Neural cell (in vitro differentiated cells): ENCODE measurements around the gene SMPD1. TPM values are rescaled to one million over a fixed set of nuclear protein-coding genes. Genes with fewer than 3 reads are reported as not detected.

Source experiments
- H2AFZ ChIP-seq: fragments of 200-600, 300-800 bp; sonication (generic), shearing (Covaris generic); 2 replicates; pipeline ENCODE4 v1.6.0; 2014; ENCODE audit warnings: low read depth, mild to moderate bottlenecking, antibody characterized with exemption, low read length, moderate library complexity
- H3F3A ChIP-seq: fragments of 200-600 bp; shearing (Covaris generic); 2 replicates; pipeline ENCODE4 v1.6.1; 2016; ENCODE audit warnings: mild to moderate bottlenecking, moderate library complexity, mixed read lengths, antibody characterized with exemption, low read length; ENCODE audit not compliant: insufficient read depth, poor library complexity, severe bottlenecking
- H3K27ac ChIP-seq: fragments of 200-600, 300-800 bp; sonication (generic), shearing (Covaris generic); 2 replicates; pipeline ENCODE4 v1.5.1; 2014; ENCODE audit warnings: mild to moderate bottlenecking, low read length, moderate library complexity
- H3K27me3 ChIP-seq: fragments of 300-800, 200-600 bp; sonication (generic), shearing (Covaris generic); 2 replicates; pipeline ENCODE4 v1.6.0; 2014; ENCODE audit warnings: mild to moderate bottlenecking, low read depth, low read length, moderate library complexity; ENCODE audit not compliant: insufficient read depth
- H3K36me3 ChIP-seq: fragments of 300-800, 200-600 bp; sonication (generic), shearing (Covaris generic); 2 replicates; pipeline ENCODE4 v1.5.1; 2014; ENCODE audit warnings: mild to moderate bottlenecking, antibody characterized with exemption, low read length, moderate library complexity; ENCODE audit not compliant: insufficient read depth
- H3K4me2 ChIP-seq: fragments of 300-800, 200-600 bp; sonication (generic), shearing (Covaris generic); 2 replicates; pipeline ENCODE4 v1.6.0; 2014; ENCODE audit warnings: mild to moderate bottlenecking, low read length
- H3K4me3 ChIP-seq: fragments of 300-800, 200-600 bp; sonication (generic), shearing (Covaris generic); 2 replicates; pipeline ENCODE4 v1.5.1; 2014; ENCODE audit warnings: mild to moderate bottlenecking, low read length, moderate library complexity
- H3K79me2 ChIP-seq: fragments of 200-600 bp; shearing (Covaris generic); replicated peaks from 2 replicates; pipeline ENCODE4 v1.6.0; 2014; ENCODE audit warnings: mild to moderate bottlenecking, low read length, moderate library complexity; ENCODE audit not compliant: insufficient read depth
- H3K9ac ChIP-seq: fragments of 300-800, 200-600 bp; sonication (generic), shearing (Covaris generic); 2 replicates; pipeline ENCODE4 v1.6.1; 2016; ENCODE audit warnings: mild to moderate bottlenecking, low read length, mixed read lengths
- H3K9me2 ChIP-seq: fragments of 200-600 bp; shearing (Covaris generic); 2 replicates; pipeline ENCODE4 v1.6.1; 2016; ENCODE audit warnings: mild to moderate bottlenecking, low read length, mixed read lengths; ENCODE audit not compliant: insufficient read depth
- H3K9me3 ChIP-seq: fragments of 200-600, 300-800 bp; sonication (generic), shearing (Covaris generic); 2 replicates; pipeline ENCODE4 v1.6.1; 2016; ENCODE audit warnings: mild to moderate bottlenecking, mixed run types, low read length, moderate library complexity, mixed read lengths
- H4K20me1 ChIP-seq: fragments of 200-600 bp; shearing (Covaris generic); 2 replicates; pipeline ENCODE4 v1.6.1; 2016; ENCODE audit warnings: mild to moderate bottlenecking, mixed run types; ENCODE audit not compliant: insufficient read depth
- EP300 ChIP-seq: fragments of 450-650 bp; conservative IDR thresholded peaks from 2 replicates; pipeline ENCODE4 v1.6.1; 2014; ENCODE audit warnings: antibody characterized with exemption, mild to moderate bottlenecking, moderate library complexity; ENCODE audit not compliant: poor library complexity, severe bottlenecking
- EZH2 ChIP-seq: fragments of 200-600, 300-800 bp; shearing (Covaris generic), sonication (generic); IDR thresholded peaks from 2 replicates; pipeline ENCODE4 v1.6.1; 2014; ENCODE audit warnings: antibody characterized with exemption, low read length, borderline replicate concordance, mild to moderate bottlenecking; ENCODE audit not compliant: insufficient read depth, poor library complexity, severe bottlenecking
- MXI1 ChIP-seq: fragments of 450-650 bp; conservative IDR thresholded peaks from 2 replicates; pipeline ENCODE4 v1.6.1; 2014; ENCODE audit warnings: antibody characterized with exemption, mild to moderate bottlenecking; ENCODE audit not compliant: poor library complexity, severe bottlenecking
- POLR2AphosphoS5 ChIP-seq: IDR thresholded peaks from 2 replicates; pipeline ENCODE4 v1.6.1; 2012
- RAD21 ChIP-seq: fragments of 450-650 bp; conservative IDR thresholded peaks from 2 replicates; pipeline ENCODE4 v1.6.1; 2014; ENCODE audit warnings: antibody characterized with exemption, mild to moderate bottlenecking, moderate library complexity
- SMC3 ChIP-seq: fragments of 450-650 bp; conservative IDR thresholded peaks from 2 replicates; pipeline ENCODE4 v1.6.1; 2014; ENCODE audit warnings: antibody characterized with exemption, mild to moderate bottlenecking, moderate library complexity; ENCODE audit not compliant: poor library complexity
- TAF1 ChIP-seq: IDR thresholded peaks from 2 replicates; pipeline ENCODE4 v1.6.1; 2012; ENCODE audit warnings: low read depth
- polyA plus RNA-seq: library from polyadenylated mRNA; depleted of rRNA; stranded (reverse); fragments of >200 nt; gene quantifications from 2 replicates; pipeline ENCODE4 v1.2.3, GENCODE V29; 2014
- TF ChIP-seq, protein P1 (sequence below): fragments of 450-650 bp; IDR thresholded peaks from 2 replicates; pipeline ENCODE4 v1.5.1; 2014; ENCODE audit warnings: antibody characterized with exemption, mild to moderate bottlenecking, moderate library complexity; ENCODE audit not compliant: poor library complexity, severe bottlenecking
- TF ChIP-seq, protein P2 (sequence below): IDR thresholded peaks from 2 replicates; pipeline ENCODE4 v1.6.1; 2012; ENCODE audit warnings: borderline replicate concordance

Gene SMPD1
- polyA plus RNA-seq, 1 donor from 2014 or later = 30.0 TPM

DNA sequence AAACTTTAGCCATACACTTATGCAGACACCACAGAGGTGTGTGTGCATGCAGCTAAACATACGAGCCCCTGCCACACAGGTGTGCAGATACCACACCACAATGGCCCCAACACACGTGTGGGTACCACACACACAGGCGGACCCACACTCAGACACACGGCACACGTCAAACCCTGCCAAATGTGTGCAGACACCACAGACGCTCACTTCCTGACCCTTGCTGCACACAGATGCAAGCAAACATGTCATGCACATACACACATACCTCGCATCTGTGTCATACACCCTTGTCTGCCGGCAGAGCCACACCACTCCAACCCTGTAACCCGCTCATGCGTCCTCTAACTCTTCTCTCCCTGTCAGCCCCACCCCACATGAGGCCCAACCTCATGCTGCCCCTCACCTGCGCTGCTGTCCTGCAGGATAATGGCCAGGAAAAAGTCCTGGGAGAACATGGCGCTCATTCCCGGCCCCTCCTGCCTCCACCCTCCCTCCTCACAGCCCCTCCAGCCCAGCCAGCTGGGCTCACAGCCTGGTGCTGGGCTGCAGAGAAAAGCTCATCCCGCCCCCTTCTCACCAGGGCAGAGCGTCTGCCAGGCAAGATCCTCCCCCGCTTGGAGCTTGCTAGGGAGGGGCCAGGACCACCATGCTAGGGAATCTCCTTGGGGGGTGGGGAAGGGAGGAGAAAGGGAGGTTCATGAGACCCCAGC, 14.2 kb downstream of the SMPD1 start:
- H3F3A ChIP-seq = no peaks in the 10 kb centered on the region
- no peaks in the 10 kb centered on the region for H3K9me3 ChIP-seq
- H3K79me2 ChIP-seq = peaks cover 55% of the 10 kb centered on the region
- peak overlapping the region; percentile 82 for H3K9ac ChIP-seq
- no peaks in the 10 kb centered on the region for H3K9me2 ChIP-seq
- peak overlapping the region; percentile 68 for H3K4me3 ChIP-seq
- no peaks in the 10 kb centered on the region for H4K20me1 ChIP-seq
- H3K4me2 ChIP-seq = peak overlapping the region; percentile 90
- H2AFZ ChIP-seq = no peak overlapping the region
- H3K36me3 ChIP-seq = no peaks in the 10 kb centered on the region
- no peaks in the 10 kb centered on the region for H3K27me3 ChIP-seq
- peak overlapping the region; percentile 95 for H3K27ac ChIP-seq
- TF ChIP-seq, protein P1, sequence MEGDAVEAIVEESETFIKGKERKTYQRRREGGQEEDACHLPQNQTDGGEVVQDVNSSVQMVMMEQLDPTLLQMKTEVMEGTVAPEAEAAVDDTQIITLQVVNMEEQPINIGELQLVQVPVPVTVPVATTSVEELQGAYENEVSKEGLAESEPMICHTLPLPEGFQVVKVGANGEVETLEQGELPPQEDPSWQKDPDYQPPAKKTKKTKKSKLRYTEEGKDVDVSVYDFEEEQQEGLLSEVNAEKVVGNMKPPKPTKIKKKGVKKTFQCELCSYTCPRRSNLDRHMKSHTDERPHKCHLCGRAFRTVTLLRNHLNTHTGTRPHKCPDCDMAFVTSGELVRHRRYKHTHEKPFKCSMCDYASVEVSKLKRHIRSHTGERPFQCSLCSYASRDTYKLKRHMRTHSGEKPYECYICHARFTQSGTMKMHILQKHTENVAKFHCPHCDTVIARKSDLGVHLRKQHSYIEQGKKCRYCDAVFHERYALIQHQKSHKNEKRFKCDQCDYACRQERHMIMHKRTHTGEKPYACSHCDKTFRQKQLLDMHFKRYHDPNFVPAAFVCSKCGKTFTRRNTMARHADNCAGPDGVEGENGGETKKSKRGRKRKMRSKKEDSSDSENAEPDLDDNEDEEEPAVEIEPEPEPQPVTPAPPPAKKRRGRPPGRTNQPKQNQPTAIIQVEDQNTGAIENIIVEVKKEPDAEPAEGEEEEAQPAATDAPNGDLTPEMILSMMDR = no peak
- TF ChIP-seq EZH2 = no peak
- TF ChIP-seq, protein P2, sequence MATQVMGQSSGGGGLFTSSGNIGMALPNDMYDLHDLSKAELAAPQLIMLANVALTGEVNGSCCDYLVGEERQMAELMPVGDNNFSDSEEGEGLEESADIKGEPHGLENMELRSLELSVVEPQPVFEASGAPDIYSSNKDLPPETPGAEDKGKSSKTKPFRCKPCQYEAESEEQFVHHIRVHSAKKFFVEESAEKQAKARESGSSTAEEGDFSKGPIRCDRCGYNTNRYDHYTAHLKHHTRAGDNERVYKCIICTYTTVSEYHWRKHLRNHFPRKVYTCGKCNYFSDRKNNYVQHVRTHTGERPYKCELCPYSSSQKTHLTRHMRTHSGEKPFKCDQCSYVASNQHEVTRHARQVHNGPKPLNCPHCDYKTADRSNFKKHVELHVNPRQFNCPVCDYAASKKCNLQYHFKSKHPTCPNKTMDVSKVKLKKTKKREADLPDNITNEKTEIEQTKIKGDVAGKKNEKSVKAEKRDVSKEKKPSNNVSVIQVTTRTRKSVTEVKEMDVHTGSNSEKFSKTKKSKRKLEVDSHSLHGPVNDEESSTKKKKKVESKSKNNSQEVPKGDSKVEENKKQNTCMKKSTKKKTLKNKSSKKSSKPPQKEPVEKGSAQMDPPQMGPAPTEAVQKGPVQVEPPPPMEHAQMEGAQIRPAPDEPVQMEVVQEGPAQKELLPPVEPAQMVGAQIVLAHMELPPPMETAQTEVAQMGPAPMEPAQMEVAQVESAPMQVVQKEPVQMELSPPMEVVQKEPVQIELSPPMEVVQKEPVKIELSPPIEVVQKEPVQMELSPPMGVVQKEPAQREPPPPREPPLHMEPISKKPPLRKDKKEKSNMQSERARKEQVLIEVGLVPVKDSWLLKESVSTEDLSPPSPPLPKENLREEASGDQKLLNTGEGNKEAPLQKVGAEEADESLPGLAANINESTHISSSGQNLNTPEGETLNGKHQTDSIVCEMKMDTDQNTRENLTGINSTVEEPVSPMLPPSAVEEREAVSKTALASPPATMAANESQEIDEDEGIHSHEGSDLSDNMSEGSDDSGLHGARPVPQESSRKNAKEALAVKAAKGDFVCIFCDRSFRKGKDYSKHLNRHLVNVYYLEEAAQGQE = no peak
- TF ChIP-seq RAD21 = no peak
- TF ChIP-seq POLR2AphosphoS5 = no peak
- TF ChIP-seq TAF1 = no peak
- no peak for TF ChIP-seq EP300
- no peak for TF ChIP-seq MXI1
- TF ChIP-seq SMC3 = no peak

DNA sequence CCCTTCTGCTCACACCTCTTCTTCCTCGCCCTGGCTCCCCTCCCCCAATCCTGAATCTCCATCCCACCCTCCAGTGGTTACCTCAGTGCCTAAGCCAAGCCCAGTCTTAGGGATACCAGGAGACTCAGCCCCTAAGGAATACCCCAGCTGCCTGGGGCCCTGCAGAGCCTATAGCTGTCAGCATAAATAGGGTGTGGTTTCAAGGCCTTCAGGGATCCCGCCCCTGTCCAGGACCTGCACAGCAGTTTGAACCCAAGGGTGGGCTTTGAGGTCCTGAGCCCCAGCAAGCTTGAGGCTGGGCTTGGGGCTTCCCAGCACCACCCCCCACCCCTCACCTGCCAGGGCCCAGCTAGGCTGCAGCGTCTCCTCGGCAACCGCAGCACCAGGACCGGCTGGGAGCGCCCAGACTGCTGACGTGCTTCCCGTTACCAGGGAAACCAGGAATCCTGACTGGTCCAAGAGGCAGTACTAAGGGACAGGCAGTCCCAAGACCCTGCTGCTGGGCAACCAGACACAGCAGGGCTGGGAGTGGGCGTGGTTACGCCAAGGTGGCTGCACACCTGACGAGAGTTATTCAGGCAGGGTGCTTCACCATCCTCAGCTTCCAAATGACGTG, 14.9 kb downstream of the SMPD1 start:
- TF ChIP-seq TAF1 = peak; percentile 63
- TF ChIP-seq, protein P2 = no peak
- TF ChIP-seq EP300 = peak; percentile 55
- peak; percentile 74 for TF ChIP-seq POLR2AphosphoS5
- no peak for TF ChIP-seq EZH2
- no peak for TF ChIP-seq SMC3
- TF ChIP-seq RAD21 = no peak
- TF ChIP-seq, protein P1 = no peak
- peak; percentile 45 for TF ChIP-seq MXI1
- Histone ChIP-seq H2AFZ (no peak overlapping the region), H3K9me2 (no peaks in the 10 kb centered on the region), H3K9ac (peak overlapping the region; percentile 82), H3K9me3 (no peaks in the 10 kb centered on the region), H3K36me3 (no peaks in the 10 kb centered on the region), H3K27ac (peak overlapping the region; percentile 95), H3K4me2 (peak overlapping the region; percentile 90), H3F3A (no peaks in the 10 kb centered on the region), H4K20me1 (no peaks in the 10 kb centered on the region), H3K79me2 (peaks cover 61% of the 10 kb centered on the region), H3K4me3 (peak overlapping the region; percentile 68), H3K27me3 (no peaks in the 10 kb centered on the region)
